SK-N-SH (cell line): Measurements from ENCODE around the gene FBXO15.

Source experiments
- GABPA ChIP-seq: IDR thresholded peaks from 2 replicates; pipeline ENCODE4 v1.4.0; 2012; ENCODE audit warnings: low read depth, mild to moderate bottlenecking
- MXI1 ChIP-seq: IDR thresholded peaks from 2 replicates; pipeline ENCODE4 v1.6.1; 2012; ENCODE audit warnings: mild to moderate bottlenecking, low read depth, low read length, improper control_type of control experiment
- POLR2AphosphoS5 ChIP-seq: IDR thresholded peaks from 2 replicates; pipeline ENCODE4 v1.6.1; 2012; ENCODE audit warnings: low read depth, low read length
- TF ChIP-seq, protein P1 (sequence below): fragments of 200-600 bp; sonication (generic); IDR thresholded peaks from 2 replicates; pipeline ENCODE4 v1.6.1; 2017; ENCODE audit warnings: antibody characterized with exemption, mild to moderate bottlenecking, moderate library complexity
- TF ChIP-seq, protein P2 (sequence below): IDR thresholded peaks from 2 replicates; pipeline ENCODE4; 2012
- TF ChIP-seq, protein P3 (sequence below): IDR thresholded peaks from 2 replicates; pipeline ENCODE4 v1.6.1; 2012; ENCODE audit warnings: mild to moderate bottlenecking, low read depth, low read length, moderate library complexity

DNA sequence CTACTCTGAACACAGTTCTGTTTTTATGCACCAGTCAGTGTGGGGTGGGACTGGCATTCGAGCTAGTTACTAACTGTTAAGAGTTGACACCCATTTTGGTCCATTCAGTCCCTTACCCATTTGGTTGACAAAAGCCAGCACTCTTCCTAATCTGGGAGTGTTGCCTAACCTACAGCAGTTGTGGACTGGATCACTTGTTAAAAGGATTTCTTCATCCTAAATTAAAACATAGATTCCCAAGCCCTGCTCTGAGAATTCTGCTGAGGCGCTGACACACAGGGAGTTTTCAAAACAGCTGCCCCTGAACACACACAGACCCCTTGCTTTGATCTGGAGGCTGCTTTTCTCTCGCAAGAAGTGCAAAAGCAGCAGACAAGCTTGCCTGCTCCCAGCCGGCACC lies 7.1 kb upstream of the FBXO15 start:
- TF ChIP-seq, protein P1, sequence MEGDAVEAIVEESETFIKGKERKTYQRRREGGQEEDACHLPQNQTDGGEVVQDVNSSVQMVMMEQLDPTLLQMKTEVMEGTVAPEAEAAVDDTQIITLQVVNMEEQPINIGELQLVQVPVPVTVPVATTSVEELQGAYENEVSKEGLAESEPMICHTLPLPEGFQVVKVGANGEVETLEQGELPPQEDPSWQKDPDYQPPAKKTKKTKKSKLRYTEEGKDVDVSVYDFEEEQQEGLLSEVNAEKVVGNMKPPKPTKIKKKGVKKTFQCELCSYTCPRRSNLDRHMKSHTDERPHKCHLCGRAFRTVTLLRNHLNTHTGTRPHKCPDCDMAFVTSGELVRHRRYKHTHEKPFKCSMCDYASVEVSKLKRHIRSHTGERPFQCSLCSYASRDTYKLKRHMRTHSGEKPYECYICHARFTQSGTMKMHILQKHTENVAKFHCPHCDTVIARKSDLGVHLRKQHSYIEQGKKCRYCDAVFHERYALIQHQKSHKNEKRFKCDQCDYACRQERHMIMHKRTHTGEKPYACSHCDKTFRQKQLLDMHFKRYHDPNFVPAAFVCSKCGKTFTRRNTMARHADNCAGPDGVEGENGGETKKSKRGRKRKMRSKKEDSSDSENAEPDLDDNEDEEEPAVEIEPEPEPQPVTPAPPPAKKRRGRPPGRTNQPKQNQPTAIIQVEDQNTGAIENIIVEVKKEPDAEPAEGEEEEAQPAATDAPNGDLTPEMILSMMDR: no peak
- TF ChIP-seq MXI1: no peak
- TF ChIP-seq, protein P2, sequence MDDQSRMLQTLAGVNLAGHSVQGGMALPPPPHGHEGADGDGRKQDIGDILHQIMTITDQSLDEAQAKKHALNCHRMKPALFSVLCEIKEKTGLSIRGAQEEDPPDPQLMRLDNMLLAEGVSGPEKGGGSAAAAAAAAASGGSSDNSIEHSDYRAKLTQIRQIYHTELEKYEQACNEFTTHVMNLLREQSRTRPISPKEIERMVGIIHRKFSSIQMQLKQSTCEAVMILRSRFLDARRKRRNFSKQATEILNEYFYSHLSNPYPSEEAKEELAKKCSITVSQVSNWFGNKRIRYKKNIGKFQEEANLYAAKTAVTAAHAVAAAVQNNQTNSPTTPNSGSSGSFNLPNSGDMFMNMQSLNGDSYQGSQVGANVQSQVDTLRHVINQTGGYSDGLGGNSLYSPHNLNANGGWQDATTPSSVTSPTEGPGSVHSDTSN: no peak
- no peak for TF ChIP-seq POLR2AphosphoS5
- TF ChIP-seq, protein P3, sequence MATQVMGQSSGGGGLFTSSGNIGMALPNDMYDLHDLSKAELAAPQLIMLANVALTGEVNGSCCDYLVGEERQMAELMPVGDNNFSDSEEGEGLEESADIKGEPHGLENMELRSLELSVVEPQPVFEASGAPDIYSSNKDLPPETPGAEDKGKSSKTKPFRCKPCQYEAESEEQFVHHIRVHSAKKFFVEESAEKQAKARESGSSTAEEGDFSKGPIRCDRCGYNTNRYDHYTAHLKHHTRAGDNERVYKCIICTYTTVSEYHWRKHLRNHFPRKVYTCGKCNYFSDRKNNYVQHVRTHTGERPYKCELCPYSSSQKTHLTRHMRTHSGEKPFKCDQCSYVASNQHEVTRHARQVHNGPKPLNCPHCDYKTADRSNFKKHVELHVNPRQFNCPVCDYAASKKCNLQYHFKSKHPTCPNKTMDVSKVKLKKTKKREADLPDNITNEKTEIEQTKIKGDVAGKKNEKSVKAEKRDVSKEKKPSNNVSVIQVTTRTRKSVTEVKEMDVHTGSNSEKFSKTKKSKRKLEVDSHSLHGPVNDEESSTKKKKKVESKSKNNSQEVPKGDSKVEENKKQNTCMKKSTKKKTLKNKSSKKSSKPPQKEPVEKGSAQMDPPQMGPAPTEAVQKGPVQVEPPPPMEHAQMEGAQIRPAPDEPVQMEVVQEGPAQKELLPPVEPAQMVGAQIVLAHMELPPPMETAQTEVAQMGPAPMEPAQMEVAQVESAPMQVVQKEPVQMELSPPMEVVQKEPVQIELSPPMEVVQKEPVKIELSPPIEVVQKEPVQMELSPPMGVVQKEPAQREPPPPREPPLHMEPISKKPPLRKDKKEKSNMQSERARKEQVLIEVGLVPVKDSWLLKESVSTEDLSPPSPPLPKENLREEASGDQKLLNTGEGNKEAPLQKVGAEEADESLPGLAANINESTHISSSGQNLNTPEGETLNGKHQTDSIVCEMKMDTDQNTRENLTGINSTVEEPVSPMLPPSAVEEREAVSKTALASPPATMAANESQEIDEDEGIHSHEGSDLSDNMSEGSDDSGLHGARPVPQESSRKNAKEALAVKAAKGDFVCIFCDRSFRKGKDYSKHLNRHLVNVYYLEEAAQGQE: no peak
- TF ChIP-seq GABPA: no peak
